OCI-LY7 (cell line): ENCODE measurements around the gene SLC17A9.

Source experiments
- EZH2phosphoT487 ChIP-seq: fragments of 200-600 bp; sonication (generic); IDR thresholded peaks from 2 replicates; pipeline ENCODE4 v1.6.1; 2018; ENCODE audit warnings: low read depth, borderline replicate concordance, mild to moderate bottlenecking, mixed run types, antibody characterized with exemption, low read length, moderate library complexity, mixed read lengths
- TF ChIP-seq, protein P1 (sequence below): fragments of 200-600 bp; sonication (generic); conservative IDR thresholded peaks from 2 replicates; pipeline ENCODE4 v1.5.1; 2014; ENCODE audit warnings: mild to moderate bottlenecking, antibody characterized with exemption, low read length, moderate library complexity, mixed read lengths

DNA sequence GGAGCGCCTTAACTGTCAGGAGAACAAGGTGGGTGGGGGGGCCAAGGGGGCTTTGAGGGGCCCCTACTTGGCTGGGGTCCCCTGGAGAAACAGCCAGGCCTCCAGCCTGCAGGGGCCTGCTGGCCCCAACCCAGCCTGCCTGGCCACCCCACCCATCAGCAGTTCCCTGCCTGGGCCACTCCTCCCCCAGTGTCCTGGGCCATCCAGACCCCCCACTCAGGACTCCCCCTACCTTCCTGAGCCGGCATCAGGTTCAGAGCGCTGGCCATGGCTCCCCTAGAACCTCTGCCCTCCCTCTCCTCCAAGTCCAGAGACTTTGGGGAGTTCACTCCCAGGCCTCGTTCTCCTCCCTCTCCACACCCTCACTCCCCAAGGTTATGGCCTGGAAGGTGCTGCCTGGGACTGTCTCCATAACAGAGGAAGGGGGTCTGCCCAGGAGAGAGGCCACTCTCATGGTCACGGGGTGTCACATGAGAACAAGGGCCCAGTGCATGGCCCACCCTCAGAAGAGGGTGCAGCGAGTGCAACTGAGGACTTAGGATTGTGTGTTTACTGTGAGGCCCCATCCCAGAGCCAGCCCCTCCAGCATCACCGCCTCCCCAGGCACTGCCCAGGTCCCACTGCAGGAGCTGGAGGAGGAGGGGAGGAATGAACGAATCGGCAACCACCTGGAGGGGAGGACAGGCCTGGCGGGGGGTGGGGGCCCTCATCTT is 6.0 kb downstream of the SLC17A9 start:
- TF ChIP-seq, protein P1, sequence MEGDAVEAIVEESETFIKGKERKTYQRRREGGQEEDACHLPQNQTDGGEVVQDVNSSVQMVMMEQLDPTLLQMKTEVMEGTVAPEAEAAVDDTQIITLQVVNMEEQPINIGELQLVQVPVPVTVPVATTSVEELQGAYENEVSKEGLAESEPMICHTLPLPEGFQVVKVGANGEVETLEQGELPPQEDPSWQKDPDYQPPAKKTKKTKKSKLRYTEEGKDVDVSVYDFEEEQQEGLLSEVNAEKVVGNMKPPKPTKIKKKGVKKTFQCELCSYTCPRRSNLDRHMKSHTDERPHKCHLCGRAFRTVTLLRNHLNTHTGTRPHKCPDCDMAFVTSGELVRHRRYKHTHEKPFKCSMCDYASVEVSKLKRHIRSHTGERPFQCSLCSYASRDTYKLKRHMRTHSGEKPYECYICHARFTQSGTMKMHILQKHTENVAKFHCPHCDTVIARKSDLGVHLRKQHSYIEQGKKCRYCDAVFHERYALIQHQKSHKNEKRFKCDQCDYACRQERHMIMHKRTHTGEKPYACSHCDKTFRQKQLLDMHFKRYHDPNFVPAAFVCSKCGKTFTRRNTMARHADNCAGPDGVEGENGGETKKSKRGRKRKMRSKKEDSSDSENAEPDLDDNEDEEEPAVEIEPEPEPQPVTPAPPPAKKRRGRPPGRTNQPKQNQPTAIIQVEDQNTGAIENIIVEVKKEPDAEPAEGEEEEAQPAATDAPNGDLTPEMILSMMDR: no peak
- no peak for TF ChIP-seq EZH2phosphoT487
